ENCODE measurements around the gene PCDHGB2.
"Not testable (repeated sequence)": the region's sequence is repeated elsewhere in the genome, so short reads cannot be mapped to it uniquely, and the experiment has no call there.

Gene PCDHGB2

GRCh38 chr5:141351591-141351990, 8.2 kb upstream of the PCDHGB2 start:
- DNase-seq: no peak

GRCh38 chr5:141354900-141355469, 4.8 kb upstream of the PCDHGB2 start, which contains the start of gene PCDHGA4:
TSS of gene PCDHGA4 (plus strand) at chr5:141355021. CDS start at chr5:141355108, 87 bp downstream.
- DNase-seq: no peak

GRCh38 chr5:141355641-141356040, 4.2 kb upstream of the PCDHGB2 start:
- DNase-seq: no peak

GRCh38 chr5:141356133-141356532, 3.7 kb upstream of the PCDHGB2 start:
- no peak for DNase-seq

GRCh38 chr5:141356950-141357349, 2.8 kb upstream of the PCDHGB2 start:
- no peak for DNase-seq

- DNase-seq: no peak
Measured at GRCh38 chr5:141360685-141361084, 891 bp downstream of the PCDHGB2 start.

- no peak for DNase-seq
Measured at GRCh38 chr5:141362719-141363118, 2.9 kb downstream of the PCDHGB2 start.

- no peak for DNase-seq
Measured at GRCh38 chr5:141363952-141364660, 4.3 kb downstream of the PCDHGB2 start, which contains the start of gene PCDHGA5. TSS of gene PCDHGA5 (plus strand) at chr5:141364162. CDS start at chr5:141364331, 169 bp downstream.

GRCh38 chr5:141366016-141366896, 6.5 kb downstream of the PCDHGB2 start:
- no peak for DNase-seq

GRCh38 chr5:141369994-141370848, 10.4 kb downstream of the PCDHGB2 start, which contains the start of gene PCDHGB3:
TSS of gene PCDHGB3 (plus strand) at chr5:141370242. CDS start at chr5:141370395, 153 bp downstream.
- DNase-seq: peak; percentile 56

- DNase-seq: no peak
Measured at GRCh38 chr5:141371572-141372475, 12.0 kb downstream of the PCDHGB2 start.

GRCh38 chr5:141373673-141374317, 14.0 kb downstream of the PCDHGB2 start, which contains the start of gene PCDHGA6:
TSS of gene PCDHGA6 (plus strand) at chr5:141373891. CDS start at chr5:141374084, 193 bp downstream.
- no peak for DNase-seq

GRCh38 chr5:141374627-141375026, 14.8 kb downstream of the PCDHGB2 start:
- no peak for DNase-seq

- DNase-seq: not testable (repeated sequence)
Measured at GRCh38 chr5:141375444-141376155, 15.8 kb downstream of the PCDHGB2 start.

- no peak for DNase-seq
Measured at GRCh38 chr5:141382469-141383294, 22.9 kb downstream of the PCDHGB2 start, which contains the start of gene PCDHGA7. TSS of gene PCDHGA7 (plus strand) at chr5:141382742. CDS start at chr5:141382900, 158 bp downstream.

GRCh38 chr5:141383345-141383744, 23.6 kb downstream of the PCDHGB2 start:
- no peak for DNase-seq

GRCh38 chr5:141384471-141385267, 24.9 kb downstream of the PCDHGB2 start:
- no peak for DNase-seq

All from NCI-H226 (cell line).